AG04449 (cell line): ENCODE measurements around the gene COL13A1.

Experiments
- CTCF ChIA-PET: fragments of 350-600 bp; formaldehyde crosslinking; extraction: SDS; loops from one replicate; lab custom pipeline; 2021; ENCODE audit warnings: antibody characterized with exemption; lab: Yijun Ruan, JAX
- POLR2A ChIA-PET: fragments of 400-600, 350-600 bp; formaldehyde crosslinking; extraction: SDS; loops from one replicate; lab custom pipeline; 2020; ENCODE audit warnings: antibody characterized with exemption, inconsistent platforms; lab: Yijun Ruan, JAX
- DNase-seq: peaks from one replicate; pipeline ENCODE4 v3.0.0-alpha.2; 2010; ENCODE audit warnings: low read depth, low spot score
- H3K4me3 ChIP-seq: 2 replicates; pipeline ENCODE4 v1.5.1; 2011; ENCODE audit warnings: low read depth, mild to moderate bottlenecking, control low read depth, low read length
- TF ChIP-seq, protein P1 (sequence below): IDR thresholded peaks from one replicate; pipeline ENCODE4 v1.5.1; 2011; ENCODE audit warnings: mild to moderate bottlenecking, moderate library complexity, low read length, control low read depth, inconsistent platforms; ENCODE audit not compliant: insufficient read depth; ENCODE audit errors: missing control alignments

Gene COL13A1

DNA sequence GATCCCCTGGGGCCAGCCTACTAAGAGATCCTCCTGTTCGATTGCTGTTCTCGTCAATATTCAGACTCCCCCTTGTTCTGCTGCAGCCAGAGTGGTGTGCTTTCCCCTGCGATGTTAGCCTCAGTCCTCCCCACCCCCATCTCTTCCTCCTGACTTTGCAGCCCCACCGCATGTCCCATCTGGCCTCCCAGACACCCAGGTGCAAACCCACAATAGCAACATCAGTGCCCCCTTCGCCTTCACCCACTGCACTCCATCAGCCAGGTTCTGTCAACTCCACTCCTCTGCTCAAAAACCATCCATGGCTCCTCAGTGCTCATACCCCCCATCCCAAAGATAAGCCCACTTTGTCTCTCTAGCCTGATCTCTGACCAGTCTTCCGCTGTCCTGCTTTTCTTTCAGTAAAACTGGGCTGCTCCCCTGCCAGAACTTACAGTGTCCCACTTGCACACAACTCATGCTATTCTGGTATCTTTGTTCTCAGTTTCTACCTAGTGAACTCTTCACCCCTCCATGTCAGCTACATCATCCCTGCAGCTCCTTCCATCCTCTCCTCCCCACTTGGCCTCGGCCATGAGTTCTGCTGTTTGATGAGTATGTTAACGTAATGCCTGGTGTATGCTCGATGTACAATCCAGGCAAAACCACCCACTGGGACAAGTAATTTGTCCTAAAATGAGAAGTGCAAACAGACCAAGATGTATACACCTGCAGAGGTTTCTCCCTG, 26.6 kb downstream of the COL13A1 start:
- H3K4me3 ChIP-seq = no peak overlapping the region
- ChIA-PET CTCF (interaction anchor here (1.3 to 1.9 kb wide), 5 partner anchors 11 to 73 kb away, joined by 3 to 7 read pairs (median 4); no protein-coding TSS in a partner anchor), POLR2A (no interaction called here)
- DNase-seq = no peak
- TF ChIP-seq, protein P1, sequence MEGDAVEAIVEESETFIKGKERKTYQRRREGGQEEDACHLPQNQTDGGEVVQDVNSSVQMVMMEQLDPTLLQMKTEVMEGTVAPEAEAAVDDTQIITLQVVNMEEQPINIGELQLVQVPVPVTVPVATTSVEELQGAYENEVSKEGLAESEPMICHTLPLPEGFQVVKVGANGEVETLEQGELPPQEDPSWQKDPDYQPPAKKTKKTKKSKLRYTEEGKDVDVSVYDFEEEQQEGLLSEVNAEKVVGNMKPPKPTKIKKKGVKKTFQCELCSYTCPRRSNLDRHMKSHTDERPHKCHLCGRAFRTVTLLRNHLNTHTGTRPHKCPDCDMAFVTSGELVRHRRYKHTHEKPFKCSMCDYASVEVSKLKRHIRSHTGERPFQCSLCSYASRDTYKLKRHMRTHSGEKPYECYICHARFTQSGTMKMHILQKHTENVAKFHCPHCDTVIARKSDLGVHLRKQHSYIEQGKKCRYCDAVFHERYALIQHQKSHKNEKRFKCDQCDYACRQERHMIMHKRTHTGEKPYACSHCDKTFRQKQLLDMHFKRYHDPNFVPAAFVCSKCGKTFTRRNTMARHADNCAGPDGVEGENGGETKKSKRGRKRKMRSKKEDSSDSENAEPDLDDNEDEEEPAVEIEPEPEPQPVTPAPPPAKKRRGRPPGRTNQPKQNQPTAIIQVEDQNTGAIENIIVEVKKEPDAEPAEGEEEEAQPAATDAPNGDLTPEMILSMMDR = no peak

DNA sequence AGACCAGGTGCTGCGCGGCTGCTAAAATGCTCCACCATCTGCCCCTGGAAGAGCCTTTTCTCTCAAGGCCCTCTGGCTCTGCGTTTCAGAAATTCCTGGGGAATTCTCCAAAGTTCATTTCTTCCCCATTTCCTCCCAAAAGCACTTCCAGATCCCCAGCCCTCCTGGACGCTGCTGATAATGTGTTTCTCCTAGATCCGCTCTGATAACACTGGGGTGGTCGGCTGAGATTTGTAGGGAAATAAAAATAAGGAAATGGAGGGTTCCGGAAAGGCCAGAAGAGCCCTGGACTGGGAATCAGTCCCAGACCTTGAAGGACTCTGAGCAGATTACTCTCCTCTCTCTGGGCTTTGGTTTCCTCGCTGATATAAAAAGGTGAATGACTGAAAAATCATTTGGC, 28.1 kb downstream of the COL13A1 start:
- TF ChIP-seq, protein P1 = no peak
- DNase-seq = no peak
- ChIA-PET POLR2A (no interaction called here), CTCF (interaction anchor here (1.1 to 1.9 kb wide), 4 partner anchors 9 to 29 kb away, joined by 3 to 5 read pairs (median 4); no protein-coding TSS in a partner anchor)
- H3K4me3 ChIP-seq = no peak overlapping the region

DNA sequence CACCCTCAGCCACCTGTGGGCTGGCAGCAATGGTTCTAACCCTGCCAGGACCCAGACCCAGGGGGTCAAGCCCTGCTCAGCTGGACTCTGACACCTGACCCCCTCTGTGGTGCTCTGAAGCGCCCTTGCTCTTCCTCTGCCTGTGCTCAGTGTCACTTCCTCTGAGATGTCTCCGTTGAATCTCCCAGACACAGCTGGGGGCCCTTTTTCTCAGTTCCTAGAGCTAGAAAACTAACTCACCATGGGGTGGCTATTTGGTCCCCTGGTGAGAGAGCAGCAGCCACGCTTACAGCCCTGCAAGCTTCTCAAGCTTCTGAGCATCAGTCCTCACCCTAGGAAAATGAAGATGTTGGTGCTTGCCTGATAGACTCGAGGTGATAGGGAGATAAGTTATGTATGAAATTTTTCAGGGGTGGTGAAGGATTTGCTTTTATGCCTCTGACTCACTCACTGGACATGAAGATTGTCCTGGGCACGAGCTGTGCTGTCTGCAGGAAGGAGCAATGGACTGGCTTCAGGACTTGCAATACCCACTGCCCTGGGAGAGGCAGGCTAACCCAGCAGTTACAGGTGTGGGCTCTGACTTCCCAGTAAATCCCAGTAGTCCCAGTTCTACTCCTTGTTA, 29.6 kb downstream of the COL13A1 start:
- POLR2A ChIA-PET = no interaction called here
- TF ChIP-seq, protein P1 = no peak
- H3K4me3 ChIP-seq = no peak overlapping the region
- CTCF ChIA-PET = no interaction called here
- no peak for DNase-seq

DNA sequence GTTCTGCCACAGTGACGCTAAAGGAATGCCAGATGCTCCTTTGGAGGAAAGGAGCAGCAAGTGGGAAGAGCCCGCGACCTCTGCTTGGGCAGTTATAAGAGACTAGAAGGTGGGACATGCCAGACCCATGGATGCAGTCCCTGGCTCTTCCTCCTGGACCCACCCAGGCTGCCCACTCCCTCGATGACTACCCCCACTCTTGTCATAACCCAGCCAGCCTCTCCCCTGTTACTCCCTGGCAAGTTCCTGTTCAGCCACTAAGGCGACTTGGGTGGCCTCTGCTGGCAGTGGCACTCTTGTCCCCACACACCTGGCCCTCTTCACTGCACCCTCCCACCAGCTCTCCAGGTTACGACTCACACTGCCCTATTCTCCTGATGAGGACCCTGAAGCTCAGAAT, 33.5 kb downstream of the COL13A1 start:
- TF ChIP-seq, protein P1 = no peak
- no peak overlapping the region for H3K4me3 ChIP-seq
- no peak for DNase-seq
- ChIA-PET POLR2A (no interaction called here), CTCF (interaction anchor here (0.6 kb wide), 1 partner anchor 10 kb away, joined by 4 read pairs; no protein-coding TSS in a partner anchor)

DNA sequence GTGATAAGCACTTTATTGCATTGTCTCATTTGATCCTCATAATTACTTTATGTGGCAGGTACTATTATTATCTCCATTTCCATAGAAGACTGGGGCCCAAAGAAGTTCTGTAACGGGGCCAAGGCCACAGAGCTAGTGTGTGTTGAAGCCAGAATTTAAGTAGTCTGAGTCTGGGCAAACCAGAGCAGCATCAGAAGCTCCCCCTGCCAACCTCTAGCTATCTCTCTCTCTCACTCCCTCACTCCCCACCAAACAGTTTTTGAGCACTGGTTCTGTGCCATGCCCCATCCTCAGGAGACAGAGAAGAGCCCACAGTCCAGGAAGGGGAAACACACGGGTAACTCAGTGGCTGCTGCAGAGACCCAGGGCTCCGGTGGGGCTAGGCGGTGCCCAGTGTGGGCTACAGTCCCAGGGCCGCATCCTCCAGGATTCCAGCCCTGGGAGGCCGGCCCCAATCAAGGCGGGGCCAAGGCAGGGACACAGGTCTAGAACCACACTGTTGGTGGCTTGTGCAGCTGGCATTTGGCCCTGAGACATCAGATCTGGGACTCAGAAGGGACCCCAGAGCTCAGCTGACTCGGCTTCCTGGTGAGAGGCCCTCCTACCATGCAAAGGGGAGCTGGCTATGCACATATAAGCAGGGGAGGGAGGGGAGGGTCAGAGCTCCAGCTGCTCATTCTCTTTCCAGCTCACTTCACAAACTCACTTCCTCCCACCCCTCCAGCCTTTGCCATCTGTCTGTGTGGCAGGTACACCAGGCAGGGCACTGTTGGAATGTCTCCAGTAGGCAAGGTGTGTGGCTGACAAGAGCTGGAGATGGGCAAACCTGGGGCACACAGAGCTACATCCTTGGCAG, 34.4 kb downstream of the COL13A1 start:
- ChIA-PET POLR2A (no interaction called here), CTCF (interaction anchor here (1.1 to 1.9 kb wide), 4 partner anchors 12 to 122 kb away, joined by 3 to 7 read pairs (median 4); no protein-coding TSS in a partner anchor)
- TF ChIP-seq, protein P1 = no peak
- no peak for DNase-seq
- H3K4me3 ChIP-seq = no peak overlapping the region

DNA sequence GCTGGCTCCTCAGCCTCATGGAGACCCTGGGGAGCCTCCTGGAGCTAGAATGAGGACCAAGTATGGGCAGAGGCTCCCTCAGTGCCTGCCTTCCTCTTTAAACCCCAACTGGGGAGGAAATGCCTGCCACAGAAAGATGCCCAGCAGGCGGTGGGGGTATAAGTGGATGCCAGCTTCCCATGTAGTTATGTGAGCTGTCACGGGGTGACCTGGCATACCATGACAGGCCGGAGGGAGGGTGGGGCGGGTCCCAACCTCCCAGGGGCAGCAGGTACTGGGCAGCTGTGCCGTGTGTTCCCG, 35.0 kb downstream of the COL13A1 start:
- POLR2A ChIA-PET = no interaction called here
- DNase-seq = no peak
- no peak overlapping the region for H3K4me3 ChIP-seq
- CTCF ChIA-PET = interaction anchor here (1.1 to 1.9 kb wide), 4 partner anchors 11 to 121 kb away, joined by 3 to 7 read pairs (median 4); no protein-coding TSS in a partner anchor
- TF ChIP-seq, protein P1 = no peak
